Hematopoietic multipotent progenitor cell treated with erythropoietin and hydrocortisone succinate and interleukin-3 and kit ligand, for 6 days (in vitro differentiated cells): Measurements from ENCODE around the gene PIGA.

Source experiments
- DNase-seq: peaks from one replicate; pipeline ENCODE4 v3.0.0-alpha.2; 2015

PIGA gene, protein sequence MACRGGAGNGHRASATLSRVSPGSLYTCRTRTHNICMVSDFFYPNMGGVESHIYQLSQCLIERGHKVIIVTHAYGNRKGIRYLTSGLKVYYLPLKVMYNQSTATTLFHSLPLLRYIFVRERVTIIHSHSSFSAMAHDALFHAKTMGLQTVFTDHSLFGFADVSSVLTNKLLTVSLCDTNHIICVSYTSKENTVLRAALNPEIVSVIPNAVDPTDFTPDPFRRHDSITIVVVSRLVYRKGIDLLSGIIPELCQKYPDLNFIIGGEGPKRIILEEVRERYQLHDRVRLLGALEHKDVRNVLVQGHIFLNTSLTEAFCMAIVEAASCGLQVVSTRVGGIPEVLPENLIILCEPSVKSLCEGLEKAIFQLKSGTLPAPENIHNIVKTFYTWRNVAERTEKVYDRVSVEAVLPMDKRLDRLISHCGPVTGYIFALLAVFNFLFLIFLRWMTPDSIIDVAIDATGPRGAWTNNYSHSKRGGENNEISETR

DNA sequence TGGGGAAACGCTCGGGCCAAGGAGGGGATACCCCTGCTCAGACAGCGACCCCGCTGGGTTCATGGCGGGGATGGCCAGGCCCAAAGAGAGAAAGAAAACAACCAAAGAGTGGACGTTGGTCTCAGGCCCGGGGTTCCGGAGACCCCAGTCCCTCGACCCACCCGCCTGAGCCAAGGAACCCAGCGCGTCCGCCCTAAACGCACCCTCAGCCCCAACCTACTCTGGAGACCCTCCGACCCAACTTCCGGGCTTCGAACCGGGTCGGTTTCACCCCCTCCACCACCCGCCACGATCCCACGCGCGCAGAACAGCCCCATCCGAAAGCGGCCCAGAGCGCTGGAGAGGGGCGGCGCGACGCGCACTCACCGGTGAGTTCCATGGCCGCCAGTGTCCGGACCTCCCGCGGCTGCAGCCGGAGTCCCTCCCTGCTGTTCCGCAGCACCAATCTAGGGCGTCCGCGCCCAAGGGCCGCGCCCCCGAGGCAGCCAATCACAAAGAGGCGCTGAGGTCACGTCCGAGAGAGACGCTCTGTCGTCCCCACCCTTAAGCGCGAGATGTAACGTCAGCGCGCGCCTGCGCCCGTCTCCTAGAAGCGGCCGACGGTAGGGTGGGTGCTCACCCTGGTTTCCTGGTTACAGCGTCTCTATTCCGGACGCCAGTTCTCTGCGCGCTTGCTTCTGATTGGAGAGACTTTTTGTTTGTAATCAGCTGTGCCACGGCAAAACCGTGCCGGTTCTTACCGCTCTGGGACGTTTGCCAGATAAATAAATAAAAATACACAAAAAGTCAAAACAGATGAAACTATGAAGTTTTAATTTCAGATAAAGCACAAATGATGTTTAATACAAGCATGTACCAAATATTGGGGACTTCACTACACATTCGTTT lies at the start of gene PIGA:
Gene PIGA (minus strand): TSS at position 389 of the 888 bp plus-strand sequence. CDS start 3,593 bp downstream, outside the sequence.
- peak; percentile 95 for DNase-seq

DNA sequence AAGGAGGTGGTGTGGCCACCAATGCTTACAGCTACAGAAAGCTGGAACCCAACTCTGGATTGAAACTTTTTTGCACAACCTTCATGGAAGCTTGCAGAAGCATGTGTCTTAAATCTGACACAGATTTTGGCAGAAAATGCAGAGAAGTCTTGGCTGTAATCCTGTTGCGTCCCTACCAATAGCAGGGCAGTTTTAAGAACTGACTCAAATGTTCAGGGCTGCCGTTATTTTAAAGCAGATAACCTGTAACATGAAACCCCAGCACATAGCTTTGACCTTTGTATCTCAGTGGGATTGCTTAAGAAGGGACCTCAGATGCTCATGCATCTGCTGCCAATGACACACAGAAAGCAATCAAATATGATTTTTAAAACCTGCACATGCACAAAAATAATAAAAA lies 49.0 kb upstream of the PIGA start, which contains the start of gene VEGFD:
Gene VEGFD (minus strand): TSS at position 110 of the 400 bp plus-strand sequence. CDS start 467 bp downstream, outside the sequence.
- no peak for DNase-seq

DNA sequence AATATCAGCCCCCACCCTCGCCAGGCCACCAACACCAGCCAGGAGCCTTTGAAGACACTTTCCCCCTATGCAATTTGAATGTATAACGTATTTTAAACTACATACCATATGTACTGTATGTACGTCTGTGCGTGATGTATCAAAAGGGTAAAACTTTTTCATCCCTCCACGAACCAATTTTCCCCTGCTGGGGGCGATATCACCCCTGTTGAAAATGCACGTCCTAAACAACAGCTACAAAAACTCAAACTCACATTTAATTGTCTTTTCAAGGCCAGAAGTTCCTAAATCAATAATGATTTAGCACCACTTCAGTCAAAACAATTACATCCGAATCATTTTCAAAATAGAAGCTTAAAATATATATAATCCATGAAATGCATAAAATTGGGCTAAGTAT lies 47.5 kb upstream of the PIGA start:
- peak; percentile 10 for DNase-seq

DNA sequence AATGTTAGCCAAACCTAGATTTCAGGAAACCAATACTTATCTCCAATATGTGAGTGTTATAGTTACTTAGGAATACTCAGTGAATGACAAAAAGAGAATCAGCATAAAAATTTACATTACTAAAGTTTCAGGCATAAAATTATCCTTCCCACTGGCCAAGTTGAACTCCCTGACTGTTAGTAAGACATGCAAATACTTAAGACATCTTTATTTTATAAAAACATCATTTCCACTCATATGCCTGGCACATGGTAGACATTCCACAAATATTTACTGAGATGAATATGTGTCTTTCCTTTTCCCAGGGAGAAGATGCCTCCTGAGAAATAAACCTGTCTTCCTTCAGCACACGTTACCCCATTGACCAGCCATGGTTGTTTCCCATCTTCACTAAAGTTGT lies 41.6 kb upstream of the PIGA start:
- DNase-seq = no peak

DNA sequence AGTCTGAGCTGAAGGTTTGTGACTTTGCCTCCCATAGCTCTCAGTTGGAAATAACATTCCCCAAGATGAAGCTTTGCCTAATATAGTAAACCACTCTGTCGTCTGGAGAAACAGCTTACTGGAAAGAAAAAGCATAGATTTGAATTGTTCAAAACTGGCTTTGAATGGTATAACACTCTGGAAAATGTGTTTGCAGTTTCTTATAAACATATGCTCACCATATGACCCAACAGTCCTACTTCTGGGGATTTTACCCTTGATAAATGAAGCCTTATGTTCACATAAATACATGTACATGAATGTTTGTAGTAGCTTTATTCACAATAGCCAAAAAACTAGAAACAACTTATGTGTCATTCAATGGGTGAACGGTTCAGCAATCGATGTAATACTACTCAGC lies 38.7 kb upstream of the PIGA start:
- no peak for DNase-seq

DNA sequence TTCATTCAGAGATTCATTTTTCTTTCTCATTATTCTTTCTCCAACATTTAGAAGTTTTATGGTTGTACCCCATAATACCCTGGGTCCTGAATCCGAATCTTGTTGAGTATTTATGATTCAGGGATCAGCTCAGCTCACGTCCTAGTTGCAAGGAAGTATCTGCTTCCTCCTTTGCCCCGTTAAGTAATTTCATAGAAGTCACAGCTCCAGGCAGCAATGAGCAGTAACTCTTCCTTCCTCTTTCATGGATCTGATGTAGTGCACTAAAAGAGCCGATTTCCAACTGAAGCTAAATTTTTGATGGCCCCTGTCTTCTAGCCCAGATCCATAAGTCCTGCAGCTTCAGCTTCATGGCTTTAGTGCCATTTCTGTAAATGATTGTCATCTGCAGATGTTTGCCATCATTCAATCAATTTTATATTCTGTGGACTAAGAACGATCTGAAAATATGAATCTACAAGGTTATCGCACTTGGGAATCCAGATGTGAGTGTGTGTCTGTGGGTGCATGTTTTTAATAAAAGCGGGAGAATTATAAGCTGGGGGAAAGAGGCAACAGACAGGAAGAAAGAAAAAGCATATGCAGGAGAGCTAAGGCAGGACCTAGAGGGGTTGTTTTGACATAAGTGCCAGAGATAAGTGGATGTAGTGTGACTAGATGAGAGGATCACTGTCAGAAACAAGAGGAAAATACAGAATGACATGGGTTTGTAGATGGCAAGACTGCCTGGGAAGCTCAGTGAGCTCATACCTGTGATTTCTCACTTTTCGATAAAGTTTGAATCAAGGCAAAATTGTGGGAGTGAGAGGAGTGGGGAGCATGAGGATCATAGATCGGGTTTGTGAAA lies 31.4 kb upstream of the PIGA start:
- peak; percentile 6 for DNase-seq

DNA sequence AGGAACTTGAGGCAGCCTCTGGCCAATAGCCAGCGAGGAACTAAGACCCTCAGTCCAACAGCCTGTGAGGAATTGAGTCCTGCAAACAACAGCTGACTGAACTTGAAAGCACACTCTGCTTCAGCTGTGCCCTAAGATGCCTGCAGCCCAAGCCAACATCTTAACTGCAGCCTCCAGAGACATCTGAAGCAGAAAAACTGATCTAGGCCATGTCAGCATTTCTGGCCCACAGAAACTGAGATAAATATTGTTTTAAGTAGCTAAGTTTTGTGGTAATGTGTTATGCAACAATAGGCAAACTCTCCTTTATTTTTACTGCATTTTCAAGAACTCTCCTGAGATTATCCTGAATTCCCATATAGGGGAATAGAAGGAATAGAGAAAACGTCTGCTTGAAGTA lies 24.4 kb upstream of the PIGA start:
- DNase-seq = no peak

DNA sequence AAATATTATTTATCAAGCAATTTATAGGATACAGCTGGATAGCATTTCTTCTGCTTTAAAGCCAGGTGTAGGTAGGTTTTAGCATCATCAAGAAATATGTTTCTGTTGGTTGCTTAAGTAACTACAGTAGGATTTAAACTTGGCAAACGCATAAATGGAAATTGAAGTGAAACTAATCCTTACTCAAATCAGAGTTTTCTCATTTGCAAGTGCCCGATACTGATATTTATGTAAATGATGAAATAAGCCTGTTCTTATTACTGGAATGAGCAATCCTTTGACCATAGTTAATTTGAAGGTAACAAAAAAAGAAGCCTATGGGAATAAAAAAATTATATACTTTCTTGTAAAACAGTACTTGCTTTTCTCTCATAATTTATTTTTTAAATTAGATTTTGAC lies 23.2 kb upstream of the PIGA start:
- DNase-seq = no peak

DNA sequence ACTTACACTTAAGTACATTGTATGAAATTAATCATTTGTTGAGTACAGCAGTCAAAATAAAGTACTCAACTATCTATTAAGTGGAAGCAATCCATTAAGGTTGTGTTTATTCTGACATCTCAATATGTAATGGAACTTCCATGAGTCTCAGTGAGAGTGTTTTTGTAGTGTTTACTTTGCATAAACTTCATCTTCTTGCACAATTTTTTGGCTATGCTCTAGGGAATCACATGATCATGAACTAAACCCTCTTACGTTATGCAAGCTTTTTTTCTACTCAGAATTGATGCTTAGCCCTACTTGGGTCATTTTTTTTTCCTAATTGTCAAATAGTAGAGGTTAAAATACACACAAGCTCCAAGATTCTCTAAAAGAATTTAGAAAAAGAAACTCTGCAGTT lies 21.1 kb upstream of the PIGA start:
- DNase-seq = peak; percentile 2

DNA sequence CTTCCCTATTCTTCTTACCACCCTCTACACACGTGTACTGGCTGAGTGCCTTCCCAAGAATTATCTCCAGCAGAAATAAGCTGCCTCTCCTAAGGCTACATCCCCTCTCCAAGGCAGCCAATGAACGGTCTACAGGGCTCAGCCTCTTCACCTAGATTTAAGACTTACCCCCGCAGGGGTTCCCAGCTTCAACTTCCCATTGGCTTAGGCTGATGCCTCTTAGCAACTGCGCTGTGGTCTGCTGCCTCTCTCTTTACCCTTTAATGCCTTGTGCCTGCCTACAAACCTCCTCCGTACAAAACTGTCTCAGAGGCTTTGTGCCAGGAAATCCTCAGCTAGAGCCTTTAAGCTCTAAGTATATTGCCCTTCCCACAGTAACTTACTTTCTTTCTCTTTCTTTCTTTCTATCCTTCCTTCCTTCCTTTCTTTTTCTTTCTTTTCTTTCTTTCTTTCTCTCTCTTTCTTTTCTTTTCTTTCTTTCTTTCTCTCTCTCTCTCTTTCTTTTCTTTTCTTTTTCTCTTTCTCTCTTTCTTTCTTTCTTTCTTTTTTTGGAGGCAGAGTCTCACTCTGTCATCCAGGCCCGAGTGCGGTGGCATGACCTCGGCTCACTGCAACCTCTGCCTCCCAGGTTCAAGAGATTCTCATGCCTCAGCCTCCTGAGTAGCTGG lies 15.1 kb upstream of the PIGA start:
- DNase-seq = peak; percentile 4

DNA sequence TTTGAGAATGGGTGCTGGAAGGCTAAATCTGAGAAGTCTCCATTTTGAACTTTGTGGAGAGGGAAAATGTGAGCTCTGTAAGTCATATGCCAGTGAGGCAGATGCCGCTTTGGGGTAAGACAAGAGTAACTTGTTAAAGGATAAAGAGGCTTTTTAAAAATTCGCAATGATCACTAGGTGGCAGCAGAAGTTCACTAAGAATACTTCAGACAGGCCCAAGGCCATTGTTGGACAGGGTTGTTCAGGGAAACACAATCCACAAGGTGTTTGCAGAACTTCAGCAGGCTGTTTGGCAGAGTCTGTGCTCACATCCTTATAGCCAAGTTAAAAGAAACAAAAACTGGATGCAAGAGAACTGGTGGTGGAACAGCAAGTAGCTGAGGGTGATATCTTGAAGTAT lies 13.7 kb upstream of the PIGA start:
- peak; percentile 83 for DNase-seq

DNA sequence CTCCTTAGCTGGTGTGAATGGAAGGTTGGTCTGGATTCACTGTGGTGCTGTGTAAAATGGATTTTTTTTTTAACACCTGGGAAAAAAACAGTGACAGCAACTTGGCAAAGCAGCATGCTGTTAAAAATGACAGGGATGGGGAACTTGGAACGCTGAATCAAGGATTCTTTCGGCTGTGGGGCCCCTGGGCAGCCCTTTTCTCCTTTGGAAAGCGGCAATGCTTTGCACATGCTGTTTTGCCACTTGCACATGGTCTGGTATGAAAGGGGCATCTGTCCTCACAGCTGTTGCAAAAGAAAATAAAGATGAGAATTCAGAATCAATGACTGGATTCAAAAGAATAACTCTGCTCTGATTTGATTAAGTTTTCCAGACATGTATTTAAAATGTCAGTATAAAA lies 10.7 kb upstream of the PIGA start:
- DNase-seq = no peak

DNA sequence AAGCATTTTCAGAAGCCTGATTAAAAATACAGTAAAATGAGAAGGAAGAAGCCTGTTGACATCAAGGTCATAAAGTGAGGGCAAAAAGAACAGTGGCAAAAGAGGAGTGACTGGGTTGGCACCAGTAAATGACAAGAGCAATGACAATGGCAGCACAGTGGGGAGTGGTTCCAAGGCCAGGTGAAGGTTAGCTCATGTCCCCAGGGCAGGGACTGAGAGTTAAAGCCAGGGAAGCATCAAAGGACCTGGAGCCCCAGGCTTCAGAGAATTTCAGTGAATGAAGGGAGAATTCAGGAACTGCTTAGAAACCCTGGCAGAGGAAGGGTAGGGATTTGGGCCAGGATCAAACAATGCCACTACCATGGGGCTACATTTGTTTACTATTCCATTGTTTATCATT lies 8.8 kb upstream of the PIGA start:
- DNase-seq = no peak

DNA sequence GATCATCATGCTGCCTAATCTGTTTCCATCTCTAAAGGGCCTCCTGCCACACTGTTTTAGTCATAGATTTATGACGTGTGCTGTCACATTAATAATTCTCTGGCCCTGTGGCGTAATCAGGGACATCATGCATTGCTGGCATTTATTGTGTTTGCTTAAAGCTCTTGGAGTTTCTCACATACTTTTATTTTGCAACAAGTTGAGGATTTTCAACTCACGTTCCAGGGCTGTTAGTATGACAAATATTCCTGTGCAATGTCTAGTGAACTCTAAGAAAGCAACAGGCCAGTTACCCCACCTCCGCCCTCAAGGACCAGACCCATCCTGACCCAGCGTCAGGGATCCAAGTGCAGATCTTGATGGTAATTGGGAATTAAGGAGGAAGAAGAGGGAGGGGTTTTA lies 7.8 kb upstream of the PIGA start:
- no peak for DNase-seq

DNA sequence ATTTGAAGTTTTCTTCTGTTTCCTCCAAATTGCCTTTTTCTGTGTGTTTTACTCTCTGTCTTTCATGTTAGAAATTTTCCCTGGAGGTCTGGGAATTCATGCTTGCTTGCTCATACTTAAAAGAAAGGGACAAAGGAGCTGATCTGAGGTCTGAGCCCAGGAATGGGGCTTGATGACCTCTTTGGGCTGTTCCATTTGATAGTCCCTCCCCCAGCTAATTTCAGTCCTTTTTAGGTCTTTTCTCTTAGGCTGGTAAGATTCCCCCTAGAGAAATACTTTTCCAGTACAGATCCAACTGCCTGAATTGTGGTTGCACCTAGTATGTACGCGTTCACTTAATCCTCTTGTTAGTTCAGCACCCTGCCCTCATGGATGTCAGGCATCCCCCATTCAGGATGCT lies 5.5 kb upstream of the PIGA start:
- DNase-seq = no peak

DNA sequence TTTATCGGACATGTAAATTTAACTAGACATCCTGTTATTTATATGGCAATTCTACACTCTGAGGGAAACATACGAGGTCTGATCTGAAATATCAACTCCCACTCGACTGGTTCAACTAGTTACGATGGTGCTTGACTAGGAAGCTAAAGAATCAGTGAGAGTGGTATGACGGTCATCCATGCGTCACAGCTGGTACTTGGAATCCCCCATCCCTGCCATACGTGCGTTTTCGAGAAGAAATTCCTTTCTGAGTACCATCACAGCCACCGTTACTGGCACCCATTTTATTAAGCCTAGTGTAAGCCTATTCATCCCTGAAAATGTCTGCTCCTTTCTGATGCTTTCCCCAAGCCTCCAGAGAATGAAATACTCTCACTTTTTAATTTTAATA lies 695 bp upstream of the PIGA start:
- DNase-seq = peak; percentile 19

DNA sequence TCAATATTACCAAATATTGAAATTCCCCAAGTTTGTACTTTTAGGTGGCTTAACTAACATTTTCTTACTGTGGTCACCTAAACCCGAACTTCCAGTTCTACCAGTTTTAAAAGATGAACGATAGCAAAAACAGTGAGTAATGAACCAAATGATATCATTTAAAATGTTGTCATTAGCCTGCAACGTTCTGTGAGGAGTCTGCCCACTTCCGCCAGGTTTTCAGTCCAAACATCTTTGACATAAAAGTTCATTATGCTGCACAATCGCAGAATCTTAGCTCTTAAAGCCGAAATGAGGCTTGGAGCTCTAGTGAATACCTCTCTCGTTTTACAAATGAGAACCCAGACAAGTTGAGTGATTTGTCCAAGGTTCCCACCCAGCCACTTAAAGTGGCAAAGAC lies 762 bp downstream of the PIGA start:
- DNase-seq = peak; percentile 14

DNA sequence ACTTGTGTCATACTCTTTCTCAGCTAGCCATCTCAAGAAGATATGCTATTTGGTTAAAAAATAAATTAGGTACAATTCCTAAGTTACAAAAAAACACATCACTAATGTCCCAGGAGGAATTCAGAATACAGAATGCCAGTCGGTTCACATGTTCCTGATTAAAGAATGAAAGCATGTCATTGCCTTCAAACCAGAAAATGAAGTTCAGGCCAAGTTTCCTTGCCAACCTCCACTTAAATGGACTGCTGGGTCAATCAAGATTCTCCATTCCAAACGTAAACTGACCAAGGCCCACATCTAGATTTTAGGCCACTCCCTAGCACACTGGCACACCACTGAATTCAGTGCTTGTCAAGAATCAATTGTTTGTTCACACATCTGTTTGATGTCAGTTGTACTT lies 6.5 kb downstream of the PIGA start:
- DNase-seq = no peak

DNA sequence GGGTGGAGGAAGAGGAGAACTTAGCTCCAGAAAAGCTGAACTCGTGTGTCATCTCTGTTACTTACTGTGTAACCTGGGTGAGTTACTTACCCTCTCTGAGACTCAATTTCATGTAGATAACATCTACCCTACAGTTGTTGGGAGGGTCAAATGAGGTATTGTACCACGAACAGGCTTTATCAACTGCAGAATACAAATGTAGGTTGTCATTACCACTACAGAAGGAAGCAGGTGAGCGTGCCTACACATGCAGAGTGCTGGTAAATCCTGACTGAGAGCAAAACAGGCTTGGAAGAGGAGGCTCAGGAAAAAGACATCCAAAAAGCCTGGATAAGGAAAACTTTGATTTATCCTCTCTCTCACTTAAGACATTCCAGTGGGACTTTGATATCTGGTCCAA lies 7.2 kb downstream of the PIGA start:
- no peak for DNase-seq

DNA sequence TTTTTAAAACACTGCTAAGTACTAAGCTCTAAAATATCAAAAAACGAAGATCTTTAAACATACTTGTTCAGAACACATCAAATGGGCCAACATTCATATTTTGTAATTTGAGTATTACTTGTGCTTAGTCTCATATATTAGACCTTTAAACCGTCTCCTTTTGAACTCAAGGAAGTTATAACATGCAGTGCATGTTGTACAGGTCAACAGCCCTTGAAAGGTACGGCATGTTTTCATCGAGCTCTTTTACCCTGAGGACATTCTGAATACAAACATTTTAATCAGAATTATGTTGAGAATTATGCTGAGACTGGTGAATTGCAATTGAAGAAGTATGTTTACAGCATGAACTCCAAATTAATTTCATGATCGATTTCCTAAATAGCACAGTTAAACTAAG lies 12.9 kb downstream of the PIGA start:
- no peak for DNase-seq

DNA sequence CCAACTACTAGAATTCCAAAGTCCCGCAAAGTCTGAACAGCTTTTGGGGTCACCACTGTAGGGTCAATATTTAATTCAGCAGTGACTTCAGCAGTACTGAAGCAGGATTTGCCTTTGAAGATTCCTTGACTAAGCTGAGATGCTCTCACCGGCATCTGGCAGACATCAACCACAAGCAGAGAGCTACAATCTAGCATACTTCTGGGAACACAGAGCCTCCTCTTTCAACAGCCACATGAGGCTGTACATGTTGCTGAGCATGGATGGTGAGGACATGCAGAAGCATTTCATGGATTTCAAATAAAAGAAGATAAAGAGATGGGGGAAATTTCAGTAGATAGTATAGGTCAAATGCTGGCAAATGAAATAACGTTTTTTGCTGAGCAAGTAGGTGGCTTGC lies 13.3 kb downstream of the PIGA start:
- no peak for DNase-seq

DNA sequence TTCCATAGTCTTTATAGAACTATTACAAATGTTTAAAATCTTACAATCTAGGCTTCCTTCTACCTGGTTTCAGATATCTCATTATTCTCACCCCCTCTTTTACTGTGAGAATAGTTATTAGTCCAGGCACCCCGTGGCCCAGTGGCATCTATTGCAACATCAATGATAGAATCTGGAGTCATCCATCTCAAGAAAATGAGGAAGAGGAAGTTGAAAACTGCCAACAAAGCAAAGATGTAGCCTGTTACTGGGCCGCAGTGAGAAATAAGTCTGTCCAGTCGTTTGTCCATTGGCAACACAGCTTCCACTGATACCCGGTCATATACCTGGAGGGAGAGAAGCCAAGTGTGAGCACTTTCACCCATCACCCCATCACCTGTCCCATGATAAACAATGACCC lies 13.9 kb downstream of the PIGA start:
- peak; percentile 54 for DNase-seq
